ENCODE measurements around the gene PMIS2.
"Not testable (repeated sequence)": the region's sequence is repeated elsewhere in the genome, so short reads cannot be mapped to it uniquely, and the experiment has no call there.

The PMIS2 gene

GRCh38 chr19:35592226-35592625 lies 6.3 kb downstream of the PMIS2 start:
- Mint-ChIP-seq H3K9me3 (no peaks in the 10 kb centered on the region), H3K4me1 (peaks cover 10% of the 10 kb centered on the region), H3K27ac (no peak overlapping the region), H3K27me3 (peaks cover 22% of the 10 kb centered on the region), H3K4me3 (no peak overlapping the region), H3K36me3 (no peaks in the 10 kb centered on the region)
- CTCF ChIA-PET, result interaction anchor here (0.8 to 2.8 kb wide), 5 partner anchors 43 to 97 kb away, joined by 5 to 20 read pairs (median 8); no protein-coding TSS in a partner anchor
- DNase-seq, result peak; percentile 50

- H3K27ac Mint-ChIP-seq, H3K9me3 Mint-ChIP-seq, H3K4me3 Mint-ChIP-seq, DNase-seq, H3K4me1 Mint-ChIP-seq, H3K36me3 Mint-ChIP-seq: not testable (repeated sequence)
- CTCF ChIA-PET, result interaction anchor here (0.6 kb wide), 1 partner anchor 194 kb away, joined by 3 read pairs; no protein-coding TSS in a partner anchor
- H3K27me3 Mint-ChIP-seq, result peaks cover 13% of the 10 kb centered on the region
Observed at GRCh38 chr19:35595026-35595425, 9.1 kb downstream of the PMIS2 start.

GRCh38 chr19:35595928-35596327 lies 10.0 kb downstream of the PMIS2 start:
- H3K27me3 Mint-ChIP-seq, result peaks cover 19% of the 10 kb centered on the region
- no peak overlapping the region for H3K4me3 Mint-ChIP-seq
- no peaks in the 10 kb centered on the region for H3K9me3 Mint-ChIP-seq
- peaks cover 10% of the 10 kb centered on the region for H3K4me1 Mint-ChIP-seq
- CTCF ChIA-PET, result no interaction called here
- H3K36me3 Mint-ChIP-seq, result no peaks in the 10 kb centered on the region
- DNase-seq, result no peak
- no peak overlapping the region for H3K27ac Mint-ChIP-seq

GRCh38 chr19:35596366-35596999 lies 10.5 kb downstream of the PMIS2 start:
- CTCF ChIA-PET, result no interaction called here
- DNase-seq, result peak; percentile 41
- Mint-ChIP-seq H3K9me3 (no peaks in the 10 kb centered on the region), H3K27ac (peak overlapping the region; percentile 64), H3K4me3 (no peak overlapping the region), H3K27me3 (peaks cover 25% of the 10 kb centered on the region), H3K4me1 (peaks cover 10% of the 10 kb centered on the region), H3K36me3 (no peaks in the 10 kb centered on the region)

GRCh38 chr19:35601971-35602370 lies 16.0 kb downstream of the PMIS2 start:
- H3K9me3 Mint-ChIP-seq, result peaks cover 2% of the 10 kb centered on the region
- CTCF ChIA-PET, result interaction anchor here (1.0 kb wide), 1 partner anchor 54 kb away, joined by 3 read pairs; no protein-coding TSS in a partner anchor
- H3K27me3 Mint-ChIP-seq, result peaks cover 27% of the 10 kb centered on the region
- H3K4me3 Mint-ChIP-seq, result no peak overlapping the region
- H3K4me1 Mint-ChIP-seq, result peaks cover under 1% of the 10 kb centered on the region
- no peak for DNase-seq
- H3K27ac Mint-ChIP-seq, result no peak overlapping the region
- no peaks in the 10 kb centered on the region for H3K36me3 Mint-ChIP-seq

- peaks cover 11% of the 10 kb centered on the region for H3K4me1 Mint-ChIP-seq
- peaks cover 10% of the 10 kb centered on the region for H3K36me3 Mint-ChIP-seq
- CTCF ChIA-PET, result not testable (repeated sequence)
Observed at GRCh38 chr19:35604436-35604835, 18.5 kb downstream of the PMIS2 start.

GRCh38 chr19:35607170-35607569 lies 21.2 kb downstream of the PMIS2 start:
- CTCF ChIA-PET, DNase-seq, H3K27me3 Mint-ChIP-seq, H3K27ac Mint-ChIP-seq, H3K4me3 Mint-ChIP-seq: not testable (repeated sequence)
- H3K36me3 Mint-ChIP-seq, result peaks cover 10% of the 10 kb centered on the region
- peaks cover 38% of the 10 kb centered on the region for H3K4me1 Mint-ChIP-seq
- H3K9me3 Mint-ChIP-seq, result peaks cover 17% of the 10 kb centered on the region

More at GRCh38 chr19:35604436-35604835, 18.5 kb downstream of the PMIS2 start:
- Mint-ChIP-seq H3K27me3 (peaks cover 19% of the 10 kb centered on the region), H3K9me3 (peaks cover 17% of the 10 kb centered on the region)
- H3K4me3 Mint-ChIP-seq, H3K27ac Mint-ChIP-seq, DNase-seq: not testable (repeated sequence)

GRCh38 chr19:35607661-35608060 lies 21.7 kb downstream of the PMIS2 start:
- Mint-ChIP-seq H3K27me3 (peaks cover 9% of the 10 kb centered on the region), H3K9me3 (peaks cover 17% of the 10 kb centered on the region), H3K36me3 (peaks cover 10% of the 10 kb centered on the region), H3K4me1 (peaks cover 42% of the 10 kb centered on the region), H3K4me3 (no peak overlapping the region), H3K27ac (no peak overlapping the region)
- CTCF ChIA-PET, result no interaction called here
- DNase-seq, result no peak

GRCh38 chr19:35608251-35608650 lies 22.3 kb downstream of the PMIS2 start:
- Mint-ChIP-seq H3K27ac (peak overlapping the region; percentile 94), H3K4me3 (no peak overlapping the region), H3K36me3 (peaks cover 10% of the 10 kb centered on the region), H3K4me1 (peaks cover 47% of the 10 kb centered on the region), H3K9me3 (peaks cover 17% of the 10 kb centered on the region), H3K27me3 (peaks cover 9% of the 10 kb centered on the region)
- peak; percentile 40 for DNase-seq
- CTCF ChIA-PET, result interaction anchor here (0.6 to 1.1 kb wide), 2 partner anchors 8 to 84 kb away, joined by 3 read pairs; no protein-coding TSS in a partner anchor

- H3K4me1 Mint-ChIP-seq, result peaks cover 58% of the 10 kb centered on the region
- peak overlapping the region; percentile 94 for H3K27ac Mint-ChIP-seq
- peaks cover 13% of the 10 kb centered on the region for H3K36me3 Mint-ChIP-seq
- DNase-seq, result peak; percentile 73
- H3K9me3 Mint-ChIP-seq, result peaks cover 17% of the 10 kb centered on the region
- CTCF ChIA-PET, result no interaction called here
- peaks cover 5% of the 10 kb centered on the region for H3K27me3 Mint-ChIP-seq
- H3K4me3 Mint-ChIP-seq, result peak overlapping the region; percentile 21
Observed at GRCh38 chr19:35609851-35610353, 23.9 kb downstream of the PMIS2 start.

- DNase-seq, result no peak
- peak overlapping the region; percentile 84 for H3K4me3 Mint-ChIP-seq
- peaks cover 4% of the 10 kb centered on the region for H3K27me3 Mint-ChIP-seq
- peaks cover 58% of the 10 kb centered on the region for H3K4me1 Mint-ChIP-seq
- H3K27ac Mint-ChIP-seq, result peak overlapping the region; percentile 95
- peaks cover 12% of the 10 kb centered on the region for H3K9me3 Mint-ChIP-seq
- CTCF ChIA-PET, result no interaction called here
- H3K36me3 Mint-ChIP-seq, result peaks cover 21% of the 10 kb centered on the region
Observed at GRCh38 chr19:35612224-35612558, 26.2 kb downstream of the PMIS2 start.

GRCh38 chr19:35612559-35613321 lies 26.8 kb downstream of the PMIS2 start, which contains the start of gene HAUS5:
Gene HAUS5 (plus strand): TSS chr19:35612735. CDS start chr19:35612795, 60 bp downstream.
- H3K4me3 Mint-ChIP-seq, result peak within 1 kb of the TSS; percentile 84
- H3K4me1 Mint-ChIP-seq, result peaks cover 58% of the 10 kb centered on the region
- H3K27ac Mint-ChIP-seq, result peak within 1 kb of the TSS; percentile 95
- peaks cover 8% of the 10 kb centered on the region for H3K9me3 Mint-ChIP-seq
- H3K27me3 Mint-ChIP-seq, result peaks cover 4% of the 10 kb centered on the region
- CTCF ChIA-PET, result interaction anchor here (0.6 kb wide), 1 partner anchor 127 kb away, joined by 5 read pairs; no protein-coding TSS in a partner anchor
- H3K36me3 Mint-ChIP-seq, result peaks cover 18% of the 10 kb centered on the region
- DNase-seq, result peak; percentile 95

- Mint-ChIP-seq H3K9me3 (peaks cover 3% of the 10 kb centered on the region), H3K36me3 (peaks cover 15% of the 10 kb centered on the region), H3K4me1 (peaks cover 53% of the 10 kb centered on the region), H3K27ac (peak overlapping the region; percentile 95), H3K4me3 (peak overlapping the region; percentile 84), H3K27me3 (peaks cover 4% of the 10 kb centered on the region)
- CTCF ChIA-PET, result interaction anchor here (0.6 kb wide), 1 partner anchor 127 kb away, joined by 5 read pairs; no protein-coding TSS in a partner anchor
- no peak for DNase-seq
Observed at GRCh38 chr19:35613574-35613973, 27.6 kb downstream of the PMIS2 start.

GRCh38 chr19:35615036-35615435 lies 29.1 kb downstream of the PMIS2 start:
- H3K27me3 Mint-ChIP-seq, result peaks cover 4% of the 10 kb centered on the region
- no peaks in the 10 kb centered on the region for H3K9me3 Mint-ChIP-seq
- peaks cover 12% of the 10 kb centered on the region for H3K36me3 Mint-ChIP-seq
- no peak for DNase-seq
- H3K4me3 Mint-ChIP-seq, result no peak overlapping the region
- CTCF ChIA-PET, result no interaction called here
- peaks cover 41% of the 10 kb centered on the region for H3K4me1 Mint-ChIP-seq
- H3K27ac Mint-ChIP-seq, result no peak overlapping the region
